ENCODE results near the gene PRDM1. TPM values are rescaled to one million over a fixed set of nuclear protein-coding genes. Genes with fewer than 3 reads are reported as not detected.

Gene PRDM1
- total RNA-seq, 1 donor from 2014 or later = 17.5 TPM

- Histone ChIP-seq H3K9me3 (no peaks in the 10 kb centered on the region), H3K36me3 (no peaks in the 10 kb centered on the region), H3K4me3 (no peak overlapping the region), H3K4me1 (peaks cover 5% of the 10 kb centered on the region), H3K27ac (no peak overlapping the region), H3K27me3 (no peaks in the 10 kb centered on the region)
- ATAC-seq (no peak), DNase-seq (no peak)
- no peak for TF ChIP-seq CTCF (IDR thresholded peaks at IDR 0.05)
- intact Hi-C loops (cut with DNase I) = no loop called here
Observed at GRCh38 chr6:106070636-106071035, 15.5 kb upstream of the PRDM1 start.

GRCh38 chr6:106072501-106073090 is 13.5 kb upstream of the PRDM1 start:
- Histone ChIP-seq H3K27me3 (no peaks in the 10 kb centered on the region), H3K9me3 (no peaks in the 10 kb centered on the region), H3K27ac (no peak overlapping the region), H3K36me3 (no peaks in the 10 kb centered on the region), H3K4me3 (no peak overlapping the region), H3K4me1 (peaks cover 5% of the 10 kb centered on the region)
- ATAC-seq (peak; percentile 38), DNase-seq (no peak)
- no peak for TF ChIP-seq CTCF (IDR thresholded peaks at IDR 0.05)
- intact Hi-C loops (cut with DNase I) = no loop called here

GRCh38 chr6:106074146-106074545 is 12.0 kb upstream of the PRDM1 start:
- intact Hi-C loops (cut with DNase I) = no loop called here
- H3K4me1 ChIP-seq = peaks cover 5% of the 10 kb centered on the region
- H3K27me3 ChIP-seq = no peaks in the 10 kb centered on the region
- no peak overlapping the region for H3K4me3 ChIP-seq
- DNase-seq (no peak), ATAC-seq (no peak)
- no peak overlapping the region for H3K27ac ChIP-seq
- TF ChIP-seq CTCF (IDR thresholded peaks at IDR 0.05) = no peak
- no peaks in the 10 kb centered on the region for H3K36me3 ChIP-seq
- H3K9me3 ChIP-seq = no peaks in the 10 kb centered on the region

- Histone ChIP-seq H3K4me1 (no peaks in the 10 kb centered on the region), H3K4me3 (no peak overlapping the region), H3K27me3 (no peaks in the 10 kb centered on the region), H3K9me3 (no peaks in the 10 kb centered on the region), H3K27ac (no peak overlapping the region), H3K36me3 (no peaks in the 10 kb centered on the region)
- DNase-seq (no peak), ATAC-seq (no peak)
- TF ChIP-seq CTCF (IDR thresholded peaks at IDR 0.05) = no peak
- intact Hi-C loops (cut with DNase I) = no loop called here
Observed at GRCh38 chr6:106076139-106076538, 10.0 kb upstream of the PRDM1 start.

- no peak overlapping the region for H3K4me3 ChIP-seq
- H3K4me1 ChIP-seq = no peaks in the 10 kb centered on the region
- intact Hi-C loops (cut with DNase I) = no loop called here
- ATAC-seq (no peak), DNase-seq (no peak)
- no peaks in the 10 kb centered on the region for H3K27me3 ChIP-seq
- no peaks in the 10 kb centered on the region for H3K36me3 ChIP-seq
- TF ChIP-seq CTCF (IDR thresholded peaks at IDR 0.05) = no peak
- H3K27ac ChIP-seq = no peak overlapping the region
- H3K9me3 ChIP-seq = no peaks in the 10 kb centered on the region
Observed at GRCh38 chr6:106077170-106077569, 9.0 kb upstream of the PRDM1 start.

- no peaks in the 10 kb centered on the region for H3K36me3 ChIP-seq
- no peak for TF ChIP-seq CTCF (IDR thresholded peaks at IDR 0.05)
- no peak for DNase-seq
- intact Hi-C loops (cut with DNase I) = no loop called here
- H3K4me3 ChIP-seq = no peak overlapping the region
- no peak overlapping the region for H3K27ac ChIP-seq
- H3K9me3 ChIP-seq = no peaks in the 10 kb centered on the region
- ATAC-seq = no peak
- no peaks in the 10 kb centered on the region for H3K27me3 ChIP-seq
- H3K4me1 ChIP-seq = no peaks in the 10 kb centered on the region
Observed at GRCh38 chr6:106077881-106078280, 8.3 kb upstream of the PRDM1 start.

All from upper lobe of right lung (tissue), 1 donor.